GM18505 (cell line): Measurements from ENCODE around the gene CDC14A.

Experiments used
- ATAC-seq: cut with Tn5 transposase; IDR thresholded peaks from one replicate; pipeline ENCODE4 v1.9.1; 2021; ENCODE audit not compliant: unreplicated experiment
- POLR2A ChIP-seq: IDR thresholded peaks from 4 replicates; pipeline ENCODE4 v1.6.1; 2011; ENCODE audit warnings: borderline replicate concordance; ENCODE audit not compliant: insufficient read depth, insufficient read length; ENCODE audit errors: extremely low read depth

The CDC14A gene

DNA sequence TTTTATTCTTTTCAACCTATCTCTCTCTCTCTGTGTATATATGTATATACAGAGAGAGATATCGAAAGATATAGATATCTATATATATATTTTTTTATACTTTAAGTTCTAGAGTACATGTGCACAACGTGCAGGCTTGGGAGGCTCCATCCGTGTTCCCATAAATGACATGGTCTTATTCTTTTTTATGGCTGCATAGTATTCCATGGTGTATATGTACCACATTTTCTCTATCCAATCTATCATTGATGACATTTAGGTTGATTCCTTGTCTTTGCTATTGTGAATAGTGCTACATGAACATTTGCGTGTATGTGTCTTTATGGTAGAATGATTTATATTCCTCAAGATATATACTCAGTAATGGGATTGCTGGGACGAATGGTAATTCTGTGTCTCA, 130.4 kb downstream of the CDC14A start:
- no peak for ATAC-seq
- TF ChIP-seq POLR2A: no peak

DNA sequence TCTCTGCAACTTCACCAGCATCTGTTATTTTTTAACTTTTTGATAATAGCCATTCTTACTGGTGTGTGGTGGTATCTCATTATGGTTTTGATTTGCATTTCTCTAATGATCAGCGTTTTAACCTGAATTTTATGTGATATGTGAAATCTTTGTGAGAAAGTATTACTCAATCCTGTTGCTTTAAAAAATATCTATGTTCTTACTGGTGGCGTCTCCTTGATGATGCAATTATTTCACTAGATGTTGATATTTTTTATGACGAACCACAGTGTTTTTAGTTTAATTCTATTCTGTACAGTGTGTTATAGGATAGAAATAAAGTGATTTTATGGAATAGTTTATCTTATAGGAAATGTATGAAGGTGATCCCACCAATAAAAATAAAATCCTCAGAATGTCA, 130.9 kb downstream of the CDC14A start:
- no peak for ATAC-seq
- TF ChIP-seq POLR2A: no peak

DNA sequence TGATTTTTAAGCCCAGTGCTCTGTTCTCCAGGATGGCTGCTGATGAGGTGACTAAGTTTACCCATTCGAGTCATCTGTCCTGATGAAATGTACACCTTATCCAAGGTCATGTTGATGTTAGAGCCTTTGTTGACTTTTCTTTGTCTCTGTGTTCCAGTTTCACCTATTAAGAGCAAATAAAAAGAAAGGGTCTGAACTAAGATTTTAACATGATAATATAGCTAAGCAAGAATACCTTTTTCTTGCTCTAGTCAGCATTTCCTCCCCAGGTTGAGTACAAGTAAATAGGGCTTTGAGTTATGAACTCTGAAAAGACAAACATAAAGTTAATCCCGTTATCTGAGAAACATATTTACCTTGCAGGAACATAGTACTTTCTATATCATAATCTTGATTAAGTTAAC, 133.6 kb downstream of the CDC14A start:
- no peak for ATAC-seq

GRCh38 chr1:100494393-100495084, 142.2 kb downstream of the CDC14A start:
- no peak for ATAC-seq
- no peak for TF ChIP-seq POLR2A

More for the DNA sequence above, 133.6 kb downstream of the CDC14A start:
- TF ChIP-seq POLR2A: no peak

DNA sequence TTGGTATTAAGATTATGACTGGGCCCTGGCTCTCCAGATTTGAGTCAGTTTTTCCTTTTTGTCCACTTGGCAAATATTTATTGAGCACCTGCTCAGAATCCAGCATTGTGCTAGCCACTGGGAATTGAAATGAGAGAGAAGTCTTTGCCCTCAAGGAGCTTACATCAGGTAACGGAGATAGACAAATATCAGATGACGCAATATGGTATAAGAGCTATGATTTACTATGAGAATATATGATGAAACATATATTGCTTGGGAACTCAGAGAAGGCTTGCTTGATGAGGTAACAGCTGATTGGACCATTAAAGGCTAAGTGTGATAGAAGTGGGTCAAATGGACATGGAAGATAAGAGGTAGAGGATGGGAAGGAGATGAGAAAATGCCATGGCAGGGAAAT, 144.6 kb downstream of the CDC14A start:
- ATAC-seq: no peak
- no peak for TF ChIP-seq POLR2A

GRCh38 chr1:100497796-100498195, 145.5 kb downstream of the CDC14A start:
- no peak for TF ChIP-seq POLR2A
- no peak for ATAC-seq

- ATAC-seq: no peak
- TF ChIP-seq POLR2A: no peak
Observed at GRCh38 chr1:100499194-100499811, 147.0 kb downstream of the CDC14A start.

- TF ChIP-seq POLR2A: no peak
- no peak for ATAC-seq
Observed at GRCh38 chr1:100502052-100502792, 149.9 kb downstream of the CDC14A start.

DNA sequence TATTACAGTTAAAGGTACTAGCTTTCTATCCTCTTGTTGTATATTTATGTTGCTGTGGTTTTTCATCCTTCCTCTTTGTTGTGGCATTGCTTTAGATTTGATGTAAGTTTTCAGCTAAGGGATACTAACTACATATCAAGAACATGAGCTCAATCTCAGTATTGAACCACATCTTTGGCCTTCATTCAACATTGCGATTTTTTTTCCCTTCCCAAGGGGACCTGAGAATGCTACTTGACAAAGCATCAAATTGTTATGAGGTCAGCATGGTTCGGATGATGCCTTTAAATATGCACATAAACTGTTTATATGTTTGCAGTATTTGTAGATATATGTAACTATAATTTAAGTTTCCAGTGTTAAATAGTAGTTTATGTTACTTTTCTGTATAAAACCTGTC, 153.9 kb downstream of the CDC14A start:
- no peak for TF ChIP-seq POLR2A
- ATAC-seq: no peak

DNA sequence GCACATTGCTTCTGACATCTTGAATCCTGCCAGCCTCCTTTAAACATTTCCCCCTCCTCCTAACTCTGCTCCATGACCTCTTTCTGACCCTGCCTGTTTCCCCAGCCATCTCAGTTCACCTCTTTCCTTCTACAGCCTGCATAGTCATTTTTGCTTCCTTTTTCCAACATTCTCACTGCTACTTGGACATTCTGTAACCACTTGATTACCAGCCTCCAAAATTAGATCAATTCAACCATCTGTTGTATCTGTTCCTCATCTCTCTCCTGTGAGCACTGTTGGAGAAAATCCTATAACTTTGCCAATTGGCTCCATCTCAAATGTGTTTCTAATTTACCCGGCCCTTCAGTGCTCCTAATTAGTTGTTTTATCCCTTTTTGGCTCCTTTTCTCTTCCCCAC, 158.1 kb downstream of the CDC14A start:
- no peak for TF ChIP-seq POLR2A
- no peak for ATAC-seq

DNA sequence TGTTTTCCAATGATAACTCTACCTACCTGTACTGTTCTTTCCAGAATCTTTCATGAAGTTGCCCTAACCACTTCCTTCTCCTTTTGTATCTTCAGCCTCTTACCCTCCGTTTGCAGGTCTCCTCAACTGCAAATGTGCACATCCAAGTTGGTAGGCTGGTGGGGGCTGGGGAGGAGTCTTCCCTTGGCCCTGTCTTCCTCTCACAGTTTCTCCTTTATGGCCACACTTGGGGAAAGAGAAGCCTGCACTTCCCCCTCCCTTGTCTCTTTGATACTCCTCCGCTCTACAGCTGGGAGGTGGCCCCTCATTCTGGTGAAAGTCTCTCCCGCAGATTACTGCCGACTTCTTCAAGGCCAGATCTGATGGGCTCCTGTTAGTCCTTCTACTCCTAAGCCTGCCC, 158.8 kb downstream of the CDC14A start:
- no peak for ATAC-seq
- no peak for TF ChIP-seq POLR2A

DNA sequence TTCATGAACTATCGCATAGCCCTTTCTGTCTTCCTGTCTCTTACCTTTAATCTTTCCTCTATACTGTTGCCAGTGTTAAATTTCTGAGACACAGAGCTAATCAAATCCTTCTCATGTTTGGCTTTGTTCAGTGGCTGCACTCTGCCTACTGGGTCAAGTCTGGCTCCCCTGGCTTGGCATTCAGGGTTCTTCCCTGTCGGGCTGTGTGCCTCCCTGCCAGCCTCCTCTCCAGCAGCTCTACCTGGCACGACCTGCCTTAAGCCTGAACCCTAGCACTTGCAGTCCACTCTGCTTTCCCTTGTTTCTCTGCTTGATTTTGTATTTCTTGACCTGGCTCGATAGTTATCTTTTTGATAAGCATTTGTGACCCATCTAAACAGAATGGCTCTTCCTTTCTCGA, 159.5 kb downstream of the CDC14A start:
- ATAC-seq: no peak

GRCh38 chr1:100512803-100513352, 160.6 kb downstream of the CDC14A start:
- ATAC-seq: no peak

More for the DNA sequence above, 159.5 kb downstream of the CDC14A start:
- no peak for TF ChIP-seq POLR2A

DNA sequence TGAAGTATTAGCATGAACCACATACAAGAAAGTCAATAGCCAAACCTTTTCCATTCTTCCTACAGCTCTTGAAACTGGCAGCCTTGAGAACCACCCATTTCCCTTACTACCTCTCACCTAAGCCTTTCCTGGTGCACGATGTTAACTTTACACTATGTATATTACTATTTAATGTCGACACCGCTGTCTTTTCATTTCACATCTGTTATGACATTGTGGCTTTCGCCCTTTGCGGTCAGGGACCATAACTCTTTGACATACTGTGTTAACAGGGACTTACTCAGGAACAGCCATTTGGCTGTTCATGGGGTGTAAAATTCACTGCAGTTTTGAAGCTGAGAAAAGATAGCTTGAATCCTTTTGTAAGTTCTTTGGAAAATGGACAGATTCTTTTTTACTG, 164.6 kb downstream of the CDC14A start:
- ATAC-seq: no peak
- TF ChIP-seq POLR2A: no peak

More at GRCh38 chr1:100512803-100513352, 160.6 kb downstream of the CDC14A start:
- TF ChIP-seq POLR2A: no peak

DNA sequence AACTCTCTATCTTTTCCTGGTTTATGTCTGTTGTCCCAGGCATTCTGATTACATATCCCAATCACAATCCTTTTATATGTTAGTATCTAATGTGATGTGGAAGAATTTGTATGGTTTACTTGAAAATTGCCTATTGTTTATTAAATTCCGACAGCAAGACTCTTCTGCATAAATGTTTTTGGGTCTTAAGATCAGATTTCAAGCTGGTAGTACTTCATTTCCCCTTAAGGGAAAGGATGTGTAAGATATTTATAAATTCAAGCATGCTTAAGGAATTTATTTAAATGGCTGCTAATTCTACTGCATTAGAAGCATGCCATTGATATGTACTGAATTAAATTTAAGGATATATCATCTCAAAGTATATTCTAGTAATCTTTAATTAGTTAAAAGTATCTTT, 165.2 kb downstream of the CDC14A start:
- TF ChIP-seq POLR2A: no peak
- ATAC-seq: no peak

GRCh38 chr1:100518023-100518422, 165.7 kb downstream of the CDC14A start:
- no peak for TF ChIP-seq POLR2A
- ATAC-seq: no peak
